Activated B cell treated with CpG ODN at 0.5 μM for 24 hours (primary cell): Measurements from ENCODE around the gene DNAJC5. TPM values are rescaled to one million over a fixed set of nuclear protein-coding genes. Genes with fewer than 3 reads are reported as not detected.
A peak's percentile ranks its signal among the peaks of the same experiment; 100 is the strongest.

Experiments used
- ATAC-seq: fragments of 200-7000 bp; cut with Tn5 transposase; one replicate; pipeline ENCODE4 v1.10.0; 2021; ENCODE audit warnings: low read depth, mild to moderate bottlenecking, moderate library complexity
- CTCF ChIA-PET: fragments of 350-600 bp; sonication (Branson Sonifier 250); formaldehyde crosslinking; loops from one replicate; lab custom pipeline; 2021; ENCODE audit warnings: antibody characterized with exemption; lab: Charles Lee
- POLR2A ChIA-PET: fragments of 350-600 bp; sonication (Branson Sonifier 250); formaldehyde crosslinking; loops from one replicate; lab custom pipeline; 2021; ENCODE audit warnings: antibody characterized with exemption; lab: Charles Lee
- DNase-seq: peaks from one replicate; pipeline ENCODE4 v3.0.0; 2022
- H3K27ac Mint-ChIP-seq: one replicate; pipeline ENCODE4 v1.8.0; 2020; ENCODE audit warnings: mixed read lengths
- H3K27me3 Mint-ChIP-seq: one replicate; pipeline ENCODE4 v1.8.0; 2021; ENCODE audit warnings: mixed read lengths
- H3K36me3 Mint-ChIP-seq: one replicate; pipeline ENCODE4 v1.8.0; 2021; ENCODE audit warnings: low read depth, mixed read lengths
- H3K4me1 Mint-ChIP-seq: one replicate; pipeline ENCODE4 v1.8.0; 2021; ENCODE audit warnings: mixed read lengths
- H3K4me3 Mint-ChIP-seq: one replicate; pipeline ENCODE4 v1.8.0; 2020; ENCODE audit warnings: mild to moderate bottlenecking, mixed read lengths
- H3K9me3 Mint-ChIP-seq: one replicate; pipeline ENCODE4 v1.8.0; 2020; ENCODE audit warnings: mixed read lengths
- CTCF ChIP-seq: fragments of 200-600 bp; IDR thresholded peaks from one replicate; pipeline ENCODE4 v1.8.0; 2022; ENCODE audit warnings: antibody characterized with exemption, mild to moderate bottlenecking
- intact Hi-C: fragments of 100-400 bp; cut with micrococcal nuclease; formaldehyde crosslinking; loops from one replicate; pipeline ENCODE4 v1.15.1; 2024
- total RNA-seq: library from RNA; stranded (reverse); gene quantifications from 2 replicates; pipeline ENCODE4 v1.2.3, GENCODE V29; 2022

The DNAJC5 gene
- 27.5 and 28.6 TPM in 2 replicates for total RNA-seq

DNA sequence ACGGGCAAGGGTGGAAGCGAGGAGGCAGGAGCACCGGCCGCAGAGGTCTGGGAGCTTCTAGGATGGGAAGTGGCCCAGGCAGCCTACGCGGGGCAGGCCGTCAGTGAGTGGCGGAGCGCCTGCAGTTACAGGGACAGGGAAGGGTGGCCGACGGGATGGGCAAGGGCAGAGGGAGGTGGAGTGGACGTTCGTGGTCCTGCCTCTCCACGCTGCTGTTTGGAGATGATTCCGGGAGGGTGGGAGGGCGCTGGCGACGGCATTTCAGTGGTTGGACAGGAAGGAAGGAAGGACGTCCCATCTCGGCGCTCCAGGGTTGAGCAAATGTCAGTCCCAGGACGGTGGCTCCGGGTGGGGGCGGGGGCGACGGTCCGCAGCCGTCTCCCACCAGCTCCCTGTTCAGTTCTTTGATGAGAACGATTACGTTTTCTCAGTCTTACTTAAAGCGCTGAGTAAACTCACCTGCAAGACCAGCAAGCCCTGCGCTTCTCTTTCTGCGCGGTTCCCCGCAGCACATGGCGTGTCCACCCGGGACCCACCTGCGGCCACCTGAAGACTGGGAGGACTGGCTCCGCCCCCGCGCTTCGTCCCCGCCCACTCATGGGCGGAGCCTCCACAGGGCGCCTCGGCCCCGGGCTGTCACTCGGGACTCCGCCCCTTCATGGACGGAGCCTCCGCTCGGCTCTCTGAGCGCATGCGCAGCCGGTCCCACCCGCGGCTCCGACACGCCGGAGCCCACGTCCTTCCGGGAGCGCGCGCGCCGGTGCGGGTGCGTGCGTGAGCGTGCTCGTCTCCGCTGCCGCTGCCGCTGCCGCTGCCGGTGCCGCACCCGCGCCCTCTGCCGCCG lies at the start of gene DNAJC5:
DNAJC5 (plus strand) TSS at position 769 of the 844 bp plus-strand sequence. CDS start 33,220 bp downstream, outside the sequence.
- Mint-ChIP-seq H3K4me3 (peak within 1 kb of the TSS; percentile 88), H3K36me3 (peaks cover 28% of the 10 kb centered on the region), H3K27ac (peak within 1 kb of the TSS; percentile 90), H3K4me1 (peaks cover 45% of the 10 kb centered on the region), H3K9me3 (no peaks in the 10 kb centered on the region), H3K27me3 (no peaks in the 10 kb centered on the region)
- no peak for TF ChIP-seq CTCF
- ATAC-seq, result peak; percentile 92
- POLR2A ChIA-PET, result interaction anchor here (0.6 to 4.1 kb wide), 5 partner anchors 7 to 236 kb away, joined by 3 to 25 read pairs (median 10); partner anchors contain the start of genes TCEA2, TPD52L2 and UCKL1
- intact Hi-C loops, result loop anchor here (1.0 to 5.0 kb wide), 8 partner anchors 30 to 374 kb away; partner anchors contain the start of genes PPDPF, PTK6, TCEA2 and UCKL1
- CTCF ChIA-PET, result no interaction called here
- DNase-seq, result peak; percentile 97

DNA sequence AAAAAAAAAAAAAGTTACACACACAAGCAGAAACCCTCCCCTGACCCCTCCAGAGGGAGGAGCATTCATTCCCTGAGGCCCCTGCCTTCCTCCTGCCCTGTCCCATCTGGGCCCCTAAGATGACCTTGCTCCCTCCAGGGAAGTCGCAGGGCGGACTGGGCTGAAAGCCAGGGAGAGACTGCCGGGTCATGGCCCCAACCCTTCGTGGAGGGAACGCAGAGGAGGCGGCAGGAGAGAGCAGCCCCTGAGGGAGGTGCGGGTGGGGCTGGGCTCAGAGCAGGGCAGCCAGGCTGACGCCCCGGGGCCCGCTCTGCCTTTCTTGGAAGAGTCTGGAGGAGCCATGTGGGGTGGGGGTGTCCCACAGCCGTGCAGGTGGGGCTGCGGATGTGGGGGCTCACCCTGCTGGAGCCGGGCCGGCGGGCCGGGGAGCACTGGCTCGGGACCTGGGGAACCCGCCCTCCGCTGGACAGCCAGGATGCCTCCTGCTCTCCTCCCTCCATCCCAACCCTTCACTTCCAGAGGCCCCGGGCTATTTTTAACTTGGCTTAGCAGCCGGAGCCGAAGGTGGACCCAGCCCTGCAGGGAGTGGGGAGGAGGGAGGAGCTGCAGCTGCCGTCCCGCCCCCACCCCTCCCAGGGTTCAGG lies 48.7 kb upstream of the DNAJC5 start:
- ATAC-seq (no peak), DNase-seq (no peak)
- Mint-ChIP-seq H3K9me3 (no peaks in the 10 kb centered on the region), H3K36me3 (no peaks in the 10 kb centered on the region), H3K4me1 (peaks cover 27% of the 10 kb centered on the region), H3K27me3 (peaks cover 27% of the 10 kb centered on the region), H3K27ac (no peak overlapping the region), H3K4me3 (no peak overlapping the region)
- ChIA-PET CTCF (no interaction called here), POLR2A (interaction anchor here (0.7 kb wide), 1 partner anchor 204 kb away, joined by 6 read pairs; no protein-coding TSS in a partner anchor)
- intact Hi-C loops, result no loop called here
- no peak for TF ChIP-seq CTCF

- Mint-ChIP-seq H3K4me1 (peaks cover 25% of the 10 kb centered on the region), H3K36me3 (no peaks in the 10 kb centered on the region), H3K4me3 (no peak overlapping the region), H3K27ac (no peak overlapping the region), H3K27me3 (peaks cover 28% of the 10 kb centered on the region), H3K9me3 (no peaks in the 10 kb centered on the region)
- intact Hi-C loops, result no loop called here
- DNase-seq (no peak), ATAC-seq (no peak)
- POLR2A ChIA-PET, result no interaction called here
- CTCF ChIA-PET, result no interaction called here
- no peak for TF ChIP-seq CTCF
These were observed 48.1 kb upstream of the DNAJC5 start for GRCh38 chr20:63846888-63847236.

- CTCF ChIA-PET, result no interaction called here
- no peak overlapping the region for H3K4me3 Mint-ChIP-seq
- H3K27me3 Mint-ChIP-seq, result peaks cover 27% of the 10 kb centered on the region
- POLR2A ChIA-PET, result no interaction called here
- ATAC-seq (no peak), DNase-seq (no peak)
- no peak overlapping the region for H3K27ac Mint-ChIP-seq
- H3K4me1 Mint-ChIP-seq, result peaks cover 20% of the 10 kb centered on the region
- no peaks in the 10 kb centered on the region for H3K9me3 Mint-ChIP-seq
- H3K36me3 Mint-ChIP-seq, result no peaks in the 10 kb centered on the region
- no peak for TF ChIP-seq CTCF
- intact Hi-C loops, result no loop called here
These were observed 47.5 kb upstream of the DNAJC5 start for GRCh38 chr20:63847237-63848002.
